Calu3 (cell line): Measurements from ENCODE around the gene NUP210. TPM values are rescaled to one million over a fixed set of nuclear protein-coding genes. Genes with fewer than 3 reads are reported as not detected.
A peak's percentile ranks its signal among the peaks of the same experiment; 100 is the strongest.

Experiments
- BruUV-seq: library from RNA; stranded (reverse); fragments of 400-500 nt; replicated peaks from 2 replicates; lab custom pipeline; 2021; lab: Mats Ljungman, UMichigan
- CTCF ChIA-PET: fragments of 300-600 bp; sonication (Branson Sonifier 250); formaldehyde crosslinking; loops from one replicate; lab custom pipeline; 2022; ENCODE audit warnings: antibody characterized with exemption; lab: Charles Lee
- DNase-seq: peaks from one replicate; pipeline ENCODE4 v3.0.0; 2022
- H3K27ac Mint-ChIP-seq: one replicate; pipeline ENCODE4 v1.8.0; 2022; ENCODE audit warnings: mixed read lengths; ENCODE audit not compliant: unreplicated experiment
- H3K27me3 Mint-ChIP-seq: one replicate; pipeline ENCODE4 v1.8.0; 2022; ENCODE audit warnings: mixed read lengths; ENCODE audit not compliant: unreplicated experiment
- H3K36me3 Mint-ChIP-seq: one replicate; pipeline ENCODE4 v1.8.0; 2022; ENCODE audit warnings: mild to moderate bottlenecking, moderate library complexity, mixed read lengths; ENCODE audit not compliant: insufficient read depth, unreplicated experiment
- H3K4me1 Mint-ChIP-seq: one replicate; pipeline ENCODE4 v1.8.0; 2022; ENCODE audit warnings: mild to moderate bottlenecking, low read depth, mixed read lengths; ENCODE audit not compliant: unreplicated experiment
- H3K4me3 Mint-ChIP-seq: one replicate; pipeline ENCODE4 v1.8.0; 2022; ENCODE audit warnings: mild to moderate bottlenecking, low read depth, moderate library complexity, mixed read lengths; ENCODE audit not compliant: unreplicated experiment
- H3K9me3 Mint-ChIP-seq: one replicate; pipeline ENCODE4 v1.8.0; 2022; ENCODE audit warnings: low read depth, mixed read lengths; ENCODE audit not compliant: unreplicated experiment
- CTCF ChIP-seq: fragments of 200-600 bp; IDR thresholded peaks from one replicate; pipeline ENCODE4 v1.8.0; 2022; ENCODE audit warnings: antibody characterized with exemption; ENCODE audit not compliant: unreplicated experiment
- intact Hi-C: fragments of 100-400 bp; cut with micrococcal nuclease; formaldehyde crosslinking; loops from one replicate; pipeline ENCODE4 v1.10.0; 2022; ENCODE audit not compliant: unreplicated experiment
- total RNA-seq: library from RNA; stranded (reverse); gene quantifications from 2 replicates; pipeline ENCODE4 v1.2.3, GENCODE V29; 2022

The NUP210 gene
- total RNA-seq, 1 experiment from 2014 or later, result 76.9 TPM

GRCh38 chr3:13420831-13421765 lies 976 bp upstream of the NUP210 start:
- DNase-seq, result no peak
- H3K27ac Mint-ChIP-seq, result no peak overlapping the region
- TF ChIP-seq CTCF, result no peak
- intact Hi-C loops, result no loop called here
- CTCF ChIA-PET, result no interaction called here
- BruUV-seq, result no TSS peak
- H3K36me3 Mint-ChIP-seq, result peaks cover 16% of the 10 kb centered on the region
- H3K4me1 Mint-ChIP-seq, result no peaks in the 10 kb centered on the region
- H3K4me3 Mint-ChIP-seq, result peak overlapping the region; percentile 80
- no peaks in the 10 kb centered on the region for H3K9me3 Mint-ChIP-seq
- no peaks in the 10 kb centered on the region for H3K27me3 Mint-ChIP-seq

DNA sequence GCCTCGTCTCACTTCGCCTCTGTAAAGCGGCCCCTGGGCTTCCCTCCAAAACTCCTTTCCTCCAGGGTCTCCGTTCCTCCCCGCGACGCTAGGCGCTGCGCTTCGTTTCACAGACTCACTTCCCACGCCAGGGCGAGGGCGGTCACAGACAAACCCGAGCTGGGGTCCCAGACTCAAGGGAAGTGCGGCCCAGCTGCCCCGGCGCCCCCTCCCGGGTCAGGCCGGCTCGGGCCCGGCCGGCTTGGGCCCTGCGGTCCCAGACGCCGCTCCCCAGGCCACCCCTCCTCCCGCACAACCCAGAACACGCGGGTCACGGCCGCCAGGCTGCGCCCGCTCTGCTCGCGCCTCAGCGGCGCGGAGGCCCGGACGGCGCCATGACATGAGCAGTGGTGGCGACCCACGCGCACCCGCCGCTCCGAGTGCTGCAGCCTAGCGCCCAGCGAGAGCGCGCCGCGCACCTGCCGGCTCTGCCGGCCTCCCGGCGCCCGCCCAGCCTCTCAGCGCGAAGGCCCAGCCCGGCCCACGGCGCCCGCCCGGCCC lies 547 bp downstream of the NUP210 start:
- intact Hi-C loops, result no loop called here
- TF ChIP-seq CTCF, result no peak
- peak; percentile 43 for DNase-seq
- Mint-ChIP-seq H3K27me3 (no peaks in the 10 kb centered on the region), H3K9me3 (no peaks in the 10 kb centered on the region), H3K4me1 (peaks cover 10% of the 10 kb centered on the region), H3K36me3 (peaks cover 17% of the 10 kb centered on the region), H3K4me3 (peak overlapping the region; percentile 80), H3K27ac (no peak overlapping the region)
- CTCF ChIA-PET, result interaction anchor here (0.6 to 1.0 kb wide), 2 partner anchors 32 to 102 kb away, joined by 3 read pairs; no protein-coding TSS in a partner anchor
- BruUV-seq, result no TSS peak

GRCh38 chr3:13417166-13417947 lies 2.8 kb downstream of the NUP210 start:
- Mint-ChIP-seq H3K4me3 (no peak overlapping the region), H3K27me3 (no peaks in the 10 kb centered on the region), H3K36me3 (peaks cover 17% of the 10 kb centered on the region), H3K27ac (no peak overlapping the region), H3K4me1 (peaks cover 25% of the 10 kb centered on the region), H3K9me3 (no peaks in the 10 kb centered on the region)
- CTCF ChIA-PET, result interaction anchor here (0.5 to 1.1 kb wide), 2 partner anchors 18 to 34 kb away, joined by 6 read pairs; no protein-coding TSS in a partner anchor
- intact Hi-C loops, result no loop called here
- DNase-seq, result no peak
- BruUV-seq, result TSS peak; percentile 47
- TF ChIP-seq CTCF, result no peak
